ENCODE measurements around the gene SSTR1.

DNA sequence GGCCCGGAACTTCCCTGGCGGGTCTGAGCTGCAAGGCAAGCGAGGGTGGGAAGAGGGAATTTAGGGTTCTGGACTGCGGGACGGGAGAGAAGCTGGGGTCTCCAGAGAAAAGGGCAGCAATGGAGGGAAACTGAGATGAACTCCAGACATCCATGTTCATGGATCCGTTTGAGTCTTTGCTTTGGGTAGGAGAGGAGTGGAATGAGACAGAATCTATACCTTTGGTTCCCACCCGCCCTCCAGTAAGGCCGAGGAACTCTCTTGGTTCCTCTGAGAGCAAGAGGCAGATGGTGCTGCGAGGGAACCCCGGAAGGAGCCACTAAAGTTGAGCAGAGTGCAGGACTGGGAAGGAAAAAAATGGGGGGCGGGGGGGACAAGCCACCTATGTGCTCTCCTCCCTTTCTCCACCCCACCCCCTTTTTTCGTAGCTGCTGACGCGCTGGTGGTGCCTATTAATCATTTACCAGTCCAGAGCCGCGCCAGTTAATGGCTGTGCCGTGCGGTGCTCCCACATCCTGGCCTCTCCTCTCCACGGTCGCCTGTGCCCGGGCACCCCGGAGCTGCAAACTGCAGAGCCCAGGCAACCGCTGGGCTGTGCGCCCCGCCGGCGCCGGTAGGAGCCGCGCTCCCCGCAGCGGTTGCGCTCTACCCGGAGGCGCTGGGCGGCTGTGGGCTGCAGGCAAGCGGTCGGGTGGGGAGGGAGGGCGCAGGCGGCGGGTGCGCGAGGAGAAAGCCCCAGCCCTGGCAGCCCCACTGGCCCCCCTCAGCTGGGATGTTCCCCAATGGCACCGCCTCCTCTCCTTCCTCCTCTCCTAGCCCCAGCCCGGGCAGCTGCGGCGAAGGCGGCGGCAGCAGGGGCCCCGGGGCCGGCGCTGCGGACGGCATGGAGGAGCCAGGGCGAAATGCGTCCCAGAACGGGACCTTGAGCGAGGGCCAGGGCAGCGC is 1.2 kb downstream of the SSTR1 start:
- TF ChIP-seq CEBPB (IDR thresholded peaks at IDR 0.05) (no peak), RARB (CRISPR knock-in tag; IDR thresholded peaks at IDR 0.05) (no peak), JUNB (IDR thresholded peaks at IDR 0.05) (no peak), POLR2A (IDR thresholded peaks at IDR 0.05; ENCODE audit: low read length) (no peak), GATA3 (IDR thresholded peaks at IDR 0.05; ENCODE audit: borderline replicate concordance) (no peak)
- TF ChIP-seq, protein P1, sequence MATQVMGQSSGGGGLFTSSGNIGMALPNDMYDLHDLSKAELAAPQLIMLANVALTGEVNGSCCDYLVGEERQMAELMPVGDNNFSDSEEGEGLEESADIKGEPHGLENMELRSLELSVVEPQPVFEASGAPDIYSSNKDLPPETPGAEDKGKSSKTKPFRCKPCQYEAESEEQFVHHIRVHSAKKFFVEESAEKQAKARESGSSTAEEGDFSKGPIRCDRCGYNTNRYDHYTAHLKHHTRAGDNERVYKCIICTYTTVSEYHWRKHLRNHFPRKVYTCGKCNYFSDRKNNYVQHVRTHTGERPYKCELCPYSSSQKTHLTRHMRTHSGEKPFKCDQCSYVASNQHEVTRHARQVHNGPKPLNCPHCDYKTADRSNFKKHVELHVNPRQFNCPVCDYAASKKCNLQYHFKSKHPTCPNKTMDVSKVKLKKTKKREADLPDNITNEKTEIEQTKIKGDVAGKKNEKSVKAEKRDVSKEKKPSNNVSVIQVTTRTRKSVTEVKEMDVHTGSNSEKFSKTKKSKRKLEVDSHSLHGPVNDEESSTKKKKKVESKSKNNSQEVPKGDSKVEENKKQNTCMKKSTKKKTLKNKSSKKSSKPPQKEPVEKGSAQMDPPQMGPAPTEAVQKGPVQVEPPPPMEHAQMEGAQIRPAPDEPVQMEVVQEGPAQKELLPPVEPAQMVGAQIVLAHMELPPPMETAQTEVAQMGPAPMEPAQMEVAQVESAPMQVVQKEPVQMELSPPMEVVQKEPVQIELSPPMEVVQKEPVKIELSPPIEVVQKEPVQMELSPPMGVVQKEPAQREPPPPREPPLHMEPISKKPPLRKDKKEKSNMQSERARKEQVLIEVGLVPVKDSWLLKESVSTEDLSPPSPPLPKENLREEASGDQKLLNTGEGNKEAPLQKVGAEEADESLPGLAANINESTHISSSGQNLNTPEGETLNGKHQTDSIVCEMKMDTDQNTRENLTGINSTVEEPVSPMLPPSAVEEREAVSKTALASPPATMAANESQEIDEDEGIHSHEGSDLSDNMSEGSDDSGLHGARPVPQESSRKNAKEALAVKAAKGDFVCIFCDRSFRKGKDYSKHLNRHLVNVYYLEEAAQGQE (IDR thresholded peaks at IDR 0.05), result no peak
- TF ChIP-seq, protein P2, sequence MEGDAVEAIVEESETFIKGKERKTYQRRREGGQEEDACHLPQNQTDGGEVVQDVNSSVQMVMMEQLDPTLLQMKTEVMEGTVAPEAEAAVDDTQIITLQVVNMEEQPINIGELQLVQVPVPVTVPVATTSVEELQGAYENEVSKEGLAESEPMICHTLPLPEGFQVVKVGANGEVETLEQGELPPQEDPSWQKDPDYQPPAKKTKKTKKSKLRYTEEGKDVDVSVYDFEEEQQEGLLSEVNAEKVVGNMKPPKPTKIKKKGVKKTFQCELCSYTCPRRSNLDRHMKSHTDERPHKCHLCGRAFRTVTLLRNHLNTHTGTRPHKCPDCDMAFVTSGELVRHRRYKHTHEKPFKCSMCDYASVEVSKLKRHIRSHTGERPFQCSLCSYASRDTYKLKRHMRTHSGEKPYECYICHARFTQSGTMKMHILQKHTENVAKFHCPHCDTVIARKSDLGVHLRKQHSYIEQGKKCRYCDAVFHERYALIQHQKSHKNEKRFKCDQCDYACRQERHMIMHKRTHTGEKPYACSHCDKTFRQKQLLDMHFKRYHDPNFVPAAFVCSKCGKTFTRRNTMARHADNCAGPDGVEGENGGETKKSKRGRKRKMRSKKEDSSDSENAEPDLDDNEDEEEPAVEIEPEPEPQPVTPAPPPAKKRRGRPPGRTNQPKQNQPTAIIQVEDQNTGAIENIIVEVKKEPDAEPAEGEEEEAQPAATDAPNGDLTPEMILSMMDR (IDR thresholded peaks at IDR 0.05), result no peak

Data from A549 (cell line).